Stimulated activated CD4-positive, alpha-beta T cell treated with anti-CD3 and anti-CD28 coated beads, Interleukin-15, amount 100 ng/mL, for 1 hour (primary cell): ENCODE data around the gene TMEM203.

Experiments used
- DNase-seq, 2 donors: peaks; one replicate each; pipeline ENCODE4 v3.0.0-alpha.2; 2020; ENCODE audit warnings: low read depth in 1 of 2, low spot score in 1 of 2

Gene TMEM203

DNA sequence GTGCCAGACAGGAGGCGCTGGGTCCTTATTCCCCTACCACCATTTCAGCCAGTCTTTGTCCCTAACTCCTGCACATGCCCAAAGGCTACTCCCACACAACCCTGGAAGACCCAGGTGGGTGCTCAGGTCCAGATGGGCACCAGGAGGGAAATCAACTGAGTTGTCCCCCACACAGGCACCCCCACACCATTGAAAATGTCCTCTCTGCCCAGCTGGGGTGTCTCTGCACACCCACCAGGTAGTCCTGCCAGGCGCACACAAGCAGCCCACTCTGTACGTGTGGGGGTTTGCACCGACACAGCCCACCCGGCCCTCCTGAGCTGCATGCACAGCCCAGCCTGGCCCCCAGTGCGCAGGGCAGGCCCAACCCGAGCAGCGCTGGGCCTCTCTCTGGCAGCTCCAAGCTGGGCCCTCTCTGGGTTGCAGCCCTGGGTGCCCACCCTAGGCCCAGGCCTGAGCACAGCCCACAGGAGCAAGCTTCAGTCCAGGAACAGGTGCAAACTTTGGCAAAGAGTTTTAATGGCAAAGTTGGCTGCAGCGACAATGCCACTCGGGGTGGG is 14.4 kb upstream of the TMEM203 start:
- no peak for DNase-seq

GRCh38 chr9:137218754-137219271 is 13.4 kb upstream of the TMEM203 start:
- no peak for DNase-seq

DNA sequence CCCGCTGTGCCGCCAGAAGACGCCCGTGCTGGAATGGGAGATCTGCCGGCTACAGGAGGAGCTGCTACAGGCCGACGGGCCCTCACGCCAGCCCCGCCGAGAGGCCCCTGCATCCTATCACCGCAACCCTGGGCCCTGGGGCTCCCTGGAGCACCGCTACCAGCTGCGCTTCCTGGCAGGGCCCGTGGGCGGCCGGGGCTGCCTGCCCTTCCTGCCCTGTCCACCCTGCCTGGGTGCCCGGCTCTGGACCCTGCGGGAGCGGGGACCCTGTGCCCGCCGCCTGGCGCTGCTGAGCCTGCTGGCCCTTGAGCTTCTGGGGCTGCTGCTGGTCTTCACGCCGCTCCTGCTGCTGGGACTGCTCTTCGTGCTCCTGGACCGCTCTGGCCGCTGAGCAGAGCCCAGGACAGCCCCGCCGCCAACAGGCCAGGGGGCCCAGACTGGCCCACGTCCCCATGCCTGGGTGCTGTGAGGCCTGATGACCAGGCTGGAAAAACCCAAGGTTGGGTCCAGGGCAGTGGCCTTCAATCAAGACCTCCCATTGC is 12.8 kb upstream of the TMEM203 start:
- no peak for DNase-seq

GRCh38 chr9:137217276-137218211 is 12.1 kb upstream of the TMEM203 start:
- DNase-seq = no peak

DNA sequence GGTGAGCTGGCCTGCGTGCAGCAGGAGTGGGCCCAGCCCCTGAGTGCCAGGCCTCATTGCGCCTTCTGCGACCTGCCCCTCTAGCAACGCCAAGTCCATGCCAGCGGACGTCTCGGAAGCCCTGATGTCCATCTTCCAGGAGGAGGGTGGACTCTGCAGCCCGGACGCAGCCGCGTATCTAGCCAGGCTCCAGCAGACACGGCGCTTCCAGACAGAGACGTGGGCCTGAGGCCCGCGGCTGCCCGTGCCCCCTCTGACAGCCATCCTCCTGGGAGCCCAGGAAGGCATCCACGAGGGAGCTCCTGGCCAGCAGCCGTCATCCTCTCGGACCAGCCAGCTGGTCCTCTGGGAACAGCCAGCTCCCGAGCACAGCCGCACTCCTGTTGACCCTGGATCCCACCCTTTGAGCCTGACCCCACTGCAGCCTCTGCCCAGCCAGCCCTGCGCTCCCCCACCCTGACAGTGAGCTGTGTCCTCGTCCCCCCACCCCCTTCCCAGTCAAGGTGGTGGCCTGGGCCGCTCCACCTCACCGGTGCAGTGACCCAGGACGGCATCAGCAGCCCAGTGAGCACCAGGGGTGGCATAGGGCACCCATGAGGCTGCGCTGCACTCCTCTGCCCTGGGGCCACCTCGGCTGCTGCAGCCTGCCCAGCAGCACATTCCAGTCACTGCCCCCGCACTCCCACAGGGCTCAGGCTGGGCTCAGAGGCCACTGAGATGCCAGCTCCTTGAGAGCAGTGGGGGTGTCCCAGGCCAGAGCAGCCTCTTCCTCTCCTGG is 10.9 kb upstream of the TMEM203 start:
- DNase-seq = no peak

DNA sequence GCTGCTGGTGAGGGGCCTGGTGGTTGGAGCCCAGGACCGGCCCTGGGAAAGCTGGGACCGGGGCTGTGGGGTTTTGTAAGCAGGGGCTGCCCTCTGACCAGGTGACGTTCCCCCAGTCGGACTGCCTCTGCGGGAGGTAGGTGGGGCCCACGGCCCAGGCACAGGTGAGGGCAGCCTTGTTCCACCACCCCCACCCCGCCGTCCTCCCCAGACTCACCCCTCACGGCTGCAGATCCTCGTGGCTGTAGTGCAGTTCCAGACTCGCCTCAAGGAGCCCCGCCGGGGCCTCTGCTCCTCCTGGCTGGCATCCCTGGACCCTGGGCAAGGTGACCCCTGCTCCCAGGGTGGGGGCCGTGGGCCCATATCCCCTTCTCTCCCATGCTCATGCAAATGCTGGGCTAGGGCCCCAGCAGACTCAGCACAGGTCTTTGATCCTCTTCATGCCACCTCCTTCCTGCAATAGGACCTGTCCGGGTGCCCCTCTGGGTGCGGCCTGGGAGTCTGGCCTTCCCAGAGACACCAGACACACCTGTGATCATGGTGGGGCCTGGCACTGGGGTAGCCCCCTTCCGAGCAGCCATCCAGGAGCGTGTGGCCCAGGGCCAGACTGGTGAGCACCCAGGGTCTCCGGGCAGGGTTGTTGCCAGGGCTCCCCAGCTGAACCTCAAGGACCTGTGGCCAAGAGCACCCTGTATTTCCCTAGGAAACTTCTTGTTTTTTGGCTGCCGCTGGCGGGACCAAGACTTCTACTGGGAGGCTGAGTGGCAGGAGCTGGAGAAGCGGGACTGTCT is 9.9 kb upstream of the TMEM203 start:
- DNase-seq = no peak

GRCh38 chr9:137214620-137215019 is 9.2 kb upstream of the TMEM203 start:
- DNase-seq = no peak

DNA sequence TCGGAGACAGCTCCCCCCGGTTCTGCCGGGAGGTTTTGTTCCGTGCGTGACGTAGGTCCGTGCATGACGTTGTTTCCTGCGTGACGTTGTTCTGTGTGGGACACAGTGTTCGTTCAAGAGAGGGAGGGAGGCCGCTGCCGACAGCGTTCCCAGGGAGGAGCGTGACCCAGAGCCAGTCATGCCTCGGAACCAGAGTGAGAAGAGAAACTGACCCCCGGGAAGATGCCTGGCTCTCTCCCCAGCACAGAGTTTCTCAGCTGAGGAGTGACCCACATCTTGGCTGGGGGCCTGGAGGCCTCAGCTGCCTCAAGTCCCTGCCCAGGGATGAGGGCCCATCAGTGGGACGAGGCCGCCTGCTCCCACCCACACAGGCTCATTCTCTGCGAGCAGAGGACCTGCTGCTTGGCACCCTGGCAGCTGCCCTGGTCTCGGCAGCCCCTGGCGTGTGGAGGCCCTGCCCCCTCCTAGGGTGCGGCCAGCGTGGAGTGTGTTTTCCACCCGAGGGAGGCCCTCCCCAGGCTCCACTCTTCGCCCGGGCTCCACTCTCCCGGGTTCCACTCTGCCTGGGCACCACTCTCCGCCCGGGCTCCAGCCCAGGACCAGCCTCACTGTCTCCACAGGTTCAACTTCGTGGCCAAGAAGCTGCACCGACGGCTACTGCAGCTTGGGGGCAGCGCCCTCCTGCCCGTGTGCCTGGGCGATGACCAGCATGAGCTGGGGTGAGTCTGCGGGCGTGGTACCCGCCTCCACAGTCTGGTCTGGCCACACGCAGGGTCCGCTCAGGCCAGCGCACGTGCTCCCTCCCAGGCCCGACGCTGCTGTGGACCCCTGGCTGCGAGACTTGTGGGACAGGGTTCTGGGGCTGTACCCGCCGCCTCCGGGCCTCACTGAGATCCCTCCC is 8.0 kb upstream of the TMEM203 start:
- no peak for DNase-seq

GRCh38 chr9:137212520-137212919 is 7.1 kb upstream of the TMEM203 start:
- no peak for DNase-seq

- no peak for DNase-seq
Measured at GRCh38 chr9:137211532-137211931, 6.1 kb upstream of the TMEM203 start.

GRCh38 chr9:137206602-137207001 is 1.2 kb upstream of the TMEM203 start:
- DNase-seq = no peak

- DNase-seq = no peak
Measured at GRCh38 chr9:137204731-137205125, 720 bp downstream of the TMEM203 start.

GRCh38 chr9:137202966-137203365 is 2.5 kb downstream of the TMEM203 start:
- no peak for DNase-seq

- no peak for DNase-seq
Measured at GRCh38 chr9:137201205-137201868, 4.1 kb downstream of the TMEM203 start.

DNA sequence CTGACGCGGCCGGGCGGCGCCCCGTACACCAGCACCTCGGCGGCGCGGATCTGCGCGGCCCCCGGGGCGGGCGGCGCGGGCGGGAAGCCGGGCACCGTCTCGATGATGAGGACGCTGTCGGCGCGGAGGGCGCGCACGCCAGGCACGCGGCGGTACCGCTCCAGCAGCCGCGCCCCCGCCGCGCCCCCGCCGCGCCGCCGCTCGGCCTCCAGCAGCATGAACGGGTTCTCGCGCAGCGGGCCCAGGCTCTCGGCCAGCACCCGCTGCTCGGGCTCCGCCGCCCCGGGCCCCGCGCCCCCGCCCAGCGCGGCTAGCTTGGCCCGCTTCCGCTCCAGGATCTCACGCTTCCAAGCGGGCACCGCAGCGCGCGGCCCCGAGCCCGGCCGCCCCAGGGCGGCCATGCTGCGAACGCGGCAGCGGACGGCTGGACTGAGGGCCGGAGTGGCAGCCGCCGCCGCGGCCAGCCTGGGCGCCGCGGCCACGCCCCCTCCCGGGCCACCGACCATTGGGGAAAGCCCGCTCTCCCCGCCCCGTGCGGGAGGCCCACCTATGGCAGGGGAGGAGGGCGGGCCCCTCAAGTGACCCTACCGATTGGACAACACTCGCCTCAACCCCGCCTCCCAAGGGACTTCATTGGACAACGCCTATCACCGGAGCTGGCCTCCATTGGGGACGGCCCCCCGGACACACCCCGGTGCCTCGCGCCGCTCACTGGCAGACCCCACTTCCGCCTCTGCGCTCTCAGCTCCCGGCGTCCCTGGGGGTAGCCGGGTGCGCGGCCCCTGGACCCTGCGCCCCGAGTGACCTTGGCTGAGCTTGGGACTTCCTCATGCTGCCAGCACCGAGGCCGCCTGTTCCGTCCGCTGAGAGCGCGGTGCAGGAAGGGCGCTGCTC is 4.9 kb downstream of the TMEM203 start, which contains the start of gene TPRN:
Gene TPRN, minus strand, starts transcription at position 431 of the 894 bp plus-strand sequence. Its CDS starts 30 bp downstream, at position 401.
- peak; percentile 94 to 97 for DNase-seq

GRCh38 chr9:137199411-137200121 is 5.9 kb downstream of the TMEM203 start:
- DNase-seq = no peak

DNA sequence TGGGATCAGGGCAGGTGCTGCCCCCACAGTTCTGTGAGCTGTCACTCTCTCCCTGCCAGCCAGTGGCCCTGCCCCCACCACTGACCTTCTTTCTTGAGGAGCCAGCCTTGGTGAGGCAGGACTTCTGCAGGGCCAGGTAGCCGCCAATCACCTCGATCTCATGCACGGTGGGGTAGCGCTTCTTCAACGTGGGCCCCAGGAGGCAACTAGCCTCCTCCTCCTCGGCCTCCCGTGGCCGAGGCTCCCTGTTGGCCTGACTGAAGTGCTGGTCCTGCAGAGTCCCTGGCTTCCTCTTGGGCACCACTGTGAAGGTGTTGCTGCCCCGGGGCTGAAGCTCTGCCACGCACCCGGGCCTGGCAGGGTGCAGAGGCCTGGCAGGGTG is 6.6 kb downstream of the TMEM203 start:
- DNase-seq = no peak
